CD4-positive, alpha-beta T cell (primary cell): ENCODE data around the gene ARPC4. TPM values are rescaled to one million over a fixed set of nuclear protein-coding genes. Genes with fewer than 3 reads are reported as not detected.
"Not testable (repeated sequence)": the region's sequence is repeated elsewhere in the genome, so short reads cannot be mapped to it uniquely, and the experiment has no call there.

Source experiments
- ATAC-seq: fragments of 200-7000 bp; cut with Tn5 transposase; one replicate; pipeline ENCODE4 v1.10.0; 2022; ENCODE audit warnings: mild to moderate bottlenecking; ENCODE audit not compliant: poor library complexity
- CTCF ChIA-PET: fragments of 350-600 bp; sonication (Branson Sonifier 250); formaldehyde crosslinking; loops from one replicate; lab custom pipeline; 2021; ENCODE audit warnings: antibody characterized with exemption, inconsistent platforms; lab: Charles Lee
- POLR2A ChIA-PET: fragments of 350-600 bp; sonication (Branson Sonifier 250); formaldehyde crosslinking; loops from one replicate; lab custom pipeline; 2021; ENCODE audit warnings: antibody characterized with exemption, inconsistent platforms; lab: Charles Lee
- DNase-seq, 14 experiments: peaks; one replicate each; pipeline ENCODE4 v3.0.0-alpha.2; 2013 to 2020; ENCODE audit warnings: mixed read lengths in 2 of 14
- H3K27ac ChIP-seq, 2 donors: one replicate each; pipeline versions ENCODE4 v1.5.1 to v1.7.0; 2013; ENCODE audit warnings: low read length in 2 of 2, low read depth in 1 of 2, mild to moderate bottlenecking in 1 of 2
- H3K27me3 ChIP-seq, 2 experiments: 1 replicate in 1 of 2; 2 replicates in 1 of 2; pipeline versions ENCODE4 v1.6.1 to v1.7.0; 2013; ENCODE audit warnings: low read length in 2 of 2, control low read depth in 1 of 2, mild to moderate bottlenecking in 1 of 2, moderate library complexity in 1 of 2; ENCODE audit not compliant: insufficient read depth in 2 of 2, control insufficient read depth in 1 of 2
- H3K36me3 ChIP-seq: one replicate; pipeline ENCODE4 v1.6.1; 2013; ENCODE audit warnings: low read length, control low read depth; ENCODE audit not compliant: insufficient read depth
- H3K4me1 ChIP-seq: one replicate; pipeline ENCODE4 v1.6.1; 2013; ENCODE audit warnings: low read length, control low read depth; ENCODE audit not compliant: insufficient read depth
- H3K4me3 ChIP-seq: one replicate; pipeline ENCODE4 v1.5.1; 2013; ENCODE audit warnings: mild to moderate bottlenecking, low read length, moderate library complexity
- H3K9me3 ChIP-seq, 2 experiments: 1 replicate in 1 of 2; 2 replicates in 1 of 2; pipeline versions ENCODE4 v1.6.1 to v1.7.0; 2013; ENCODE audit warnings: low read length in 2 of 2, mild to moderate bottlenecking in 2 of 2, control low read depth in 1 of 2, moderate library complexity in 1 of 2; ENCODE audit not compliant: control insufficient read depth in 1 of 2, insufficient read depth in 1 of 2
- H3K27ac Mint-ChIP-seq: one replicate; pipeline ENCODE4 v1.8.0; 2020; ENCODE audit warnings: mixed read lengths
- H3K27me3 Mint-ChIP-seq: one replicate; pipeline ENCODE4 v1.8.0; 2021; ENCODE audit warnings: mixed read lengths
- H3K36me3 Mint-ChIP-seq: one replicate; pipeline ENCODE4 v1.8.0; 2021; ENCODE audit warnings: low read depth, mixed read lengths
- H3K4me1 Mint-ChIP-seq: one replicate; pipeline ENCODE4 v1.8.0; 2021; ENCODE audit warnings: low read depth, mixed read lengths
- H3K4me3 Mint-ChIP-seq: one replicate; pipeline ENCODE4 v1.8.0; 2020; ENCODE audit warnings: mild to moderate bottlenecking, mixed read lengths
- H3K9me3 Mint-ChIP-seq: one replicate; pipeline ENCODE4 v1.8.0; 2020; ENCODE audit warnings: mixed read lengths
- intact Hi-C, 2 experiments: fragments of 100-400 bp; cut with DNase I in 1 of 2; cut with micrococcal nuclease in 1 of 2; formaldehyde crosslinking; loops; one replicate each; pipeline versions ENCODE4 v1.15.1 to v1.9.0; 2023 to 2025; cut with DNase I, micrococcal nuclease
- total RNA-seq, 174 experiments: library from RNA in 2 of 174; stranded (reverse) in 2 of 174; gene quantifications; one replicate each; pipeline ENCODE4 v1.2.3 and lab custom pipeline; 2021 to 2026
- TF ChIP-seq, protein P1 (sequence below): fragments of 200-600 bp; IDR thresholded peaks from one replicate; pipeline ENCODE4 v1.8.0; 2022; ENCODE audit warnings: antibody characterized with exemption, mild to moderate bottlenecking

ARPC4 gene
- total RNA-seq, 2 experiments from 2014 or later: 88.7 to 91.3 TPM

DNA sequence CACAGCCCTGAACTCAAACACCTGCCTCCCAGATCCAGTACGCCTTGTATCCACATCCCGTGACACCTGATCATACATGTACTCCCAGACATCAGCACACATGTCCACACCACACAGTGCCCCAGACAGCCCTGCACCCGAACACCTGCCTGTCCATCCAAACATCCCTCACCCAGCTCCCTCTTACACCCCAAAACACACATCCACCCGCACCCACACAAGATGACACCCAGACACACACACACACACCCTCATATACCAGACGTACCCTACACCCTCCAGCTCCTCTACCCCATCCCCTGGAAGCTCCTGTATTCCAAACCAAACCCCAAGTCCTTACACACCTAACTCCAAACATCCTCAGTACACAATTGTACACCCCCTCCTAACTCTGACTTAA is 23.9 kb upstream of the ARPC4 start:
- TF ChIP-seq, protein P1, sequence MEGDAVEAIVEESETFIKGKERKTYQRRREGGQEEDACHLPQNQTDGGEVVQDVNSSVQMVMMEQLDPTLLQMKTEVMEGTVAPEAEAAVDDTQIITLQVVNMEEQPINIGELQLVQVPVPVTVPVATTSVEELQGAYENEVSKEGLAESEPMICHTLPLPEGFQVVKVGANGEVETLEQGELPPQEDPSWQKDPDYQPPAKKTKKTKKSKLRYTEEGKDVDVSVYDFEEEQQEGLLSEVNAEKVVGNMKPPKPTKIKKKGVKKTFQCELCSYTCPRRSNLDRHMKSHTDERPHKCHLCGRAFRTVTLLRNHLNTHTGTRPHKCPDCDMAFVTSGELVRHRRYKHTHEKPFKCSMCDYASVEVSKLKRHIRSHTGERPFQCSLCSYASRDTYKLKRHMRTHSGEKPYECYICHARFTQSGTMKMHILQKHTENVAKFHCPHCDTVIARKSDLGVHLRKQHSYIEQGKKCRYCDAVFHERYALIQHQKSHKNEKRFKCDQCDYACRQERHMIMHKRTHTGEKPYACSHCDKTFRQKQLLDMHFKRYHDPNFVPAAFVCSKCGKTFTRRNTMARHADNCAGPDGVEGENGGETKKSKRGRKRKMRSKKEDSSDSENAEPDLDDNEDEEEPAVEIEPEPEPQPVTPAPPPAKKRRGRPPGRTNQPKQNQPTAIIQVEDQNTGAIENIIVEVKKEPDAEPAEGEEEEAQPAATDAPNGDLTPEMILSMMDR: no peak

DNA sequence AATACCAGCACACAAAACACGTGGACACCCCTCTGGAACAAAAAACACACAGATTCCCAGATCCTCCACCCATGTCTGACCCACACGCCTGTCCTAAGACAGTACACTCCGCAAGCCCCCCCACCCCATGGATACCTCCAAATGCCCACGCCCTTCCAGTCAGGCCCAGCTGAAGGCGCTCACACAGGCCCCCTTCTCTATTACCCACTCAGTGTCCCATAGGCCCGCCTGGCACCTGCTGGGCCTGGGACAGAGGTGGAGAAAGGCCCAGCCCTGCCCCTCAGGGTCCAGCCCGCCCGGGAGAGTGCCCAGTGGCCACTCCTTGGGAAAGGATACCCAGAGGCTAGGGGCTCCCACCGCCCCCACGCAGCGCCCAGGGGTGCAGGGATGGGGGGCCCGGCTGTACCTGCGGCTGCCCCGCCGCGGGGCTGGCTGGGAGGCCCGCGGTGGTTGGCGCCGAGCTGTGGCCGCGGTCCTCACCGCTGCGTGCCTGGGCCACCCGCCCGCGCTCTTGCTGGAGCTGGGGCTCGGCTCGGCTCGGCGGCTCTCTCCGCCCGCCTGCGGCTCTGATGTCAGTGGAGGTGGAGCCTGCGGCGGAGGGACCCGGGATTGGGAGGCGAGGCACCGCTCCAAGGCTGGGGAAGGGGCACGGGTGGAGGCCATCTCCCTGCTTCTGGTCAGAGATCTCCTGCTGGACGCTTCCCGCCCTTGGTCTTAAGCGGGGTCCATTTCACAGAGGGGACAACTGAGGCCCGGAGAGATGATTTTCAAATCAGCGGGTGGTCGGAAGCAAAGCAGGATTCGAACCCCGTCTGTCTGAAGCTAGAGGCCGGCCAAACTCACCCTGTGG is 23.2 kb upstream of the ARPC4 start, which contains the start of gene CAMK1:
Gene CAMK1 (minus strand): TSS at position 522 of the 850 bp plus-strand sequence. CDS start 2,198 bp downstream, outside the sequence.
- no peaks in the 10 kb centered on the region for H3K27me3 ChIP-seq
- Mint-ChIP-seq H3K36me3 (no peaks in the 10 kb centered on the region), H3K9me3 (no peaks in the 10 kb centered on the region), H3K27ac (peak within 1 kb of the TSS; percentile 16), H3K4me1 (peaks cover 18% of the 10 kb centered on the region), H3K27me3 (no peaks in the 10 kb centered on the region), H3K4me3 (peak within 1 kb of the TSS; percentile 35)
- peak within 1 kb of the TSS; percentile 53 for H3K4me3 ChIP-seq
- ChIA-PET CTCF (no interaction called here), POLR2A (interaction anchor here (0.6 to 2.7 kb wide), 5 partner anchors 11 to 267 kb away, joined by 3 to 11 read pairs (median 6); partner anchors contain the start of genes ARPC4, OGG1 and TADA3)
- H3K4me1 ChIP-seq: peaks cover 29% of the 10 kb centered on the region
- ATAC-seq: peak; percentile 97
- DNase-seq: peak; percentile 28 to 71 (median 48)
- no peaks in the 10 kb centered on the region for H3K9me3 ChIP-seq
- intact Hi-C loops: loop anchor here in 1 of 2 experiments (1.0 kb wide), 1 partner anchor 9 kb away; no protein-coding TSS in a partner anchor
- H3K36me3 ChIP-seq: no peaks in the 10 kb centered on the region
- TF ChIP-seq, protein P1: no peak
- H3K27ac ChIP-seq: no peak within 1 kb of the TSS

More for the DNA sequence above, 23.9 kb upstream of the ARPC4 start:
- Mint-ChIP-seq H3K4me1 (peaks cover 18% of the 10 kb centered on the region), H3K9me3 (no peaks in the 10 kb centered on the region), H3K27ac (peak overlapping the region; percentile 16), H3K4me3 (peak overlapping the region; percentile 12), H3K27me3 (no peaks in the 10 kb centered on the region), H3K36me3 (no peaks in the 10 kb centered on the region)
- H3K4me1 ChIP-seq: peaks cover 29% of the 10 kb centered on the region
- DNase-seq: no peak
- H3K27me3 ChIP-seq: no peaks in the 10 kb centered on the region
- H3K36me3 ChIP-seq: no peaks in the 10 kb centered on the region
- no peak for ATAC-seq
- intact Hi-C loops: no loop called here
- peak overlapping the region; percentile 53 for H3K4me3 ChIP-seq
- ChIA-PET CTCF (no interaction called here), POLR2A (interaction anchor here (1.2 to 2.7 kb wide), 3 partner anchors 11 to 24 kb away, joined by 6 to 11 read pairs (median 7); partner anchors contain the start of genes ARPC4, OGG1 and TADA3)
- H3K27ac ChIP-seq: no peak overlapping the region
- no peaks in the 10 kb centered on the region for H3K9me3 ChIP-seq

DNA sequence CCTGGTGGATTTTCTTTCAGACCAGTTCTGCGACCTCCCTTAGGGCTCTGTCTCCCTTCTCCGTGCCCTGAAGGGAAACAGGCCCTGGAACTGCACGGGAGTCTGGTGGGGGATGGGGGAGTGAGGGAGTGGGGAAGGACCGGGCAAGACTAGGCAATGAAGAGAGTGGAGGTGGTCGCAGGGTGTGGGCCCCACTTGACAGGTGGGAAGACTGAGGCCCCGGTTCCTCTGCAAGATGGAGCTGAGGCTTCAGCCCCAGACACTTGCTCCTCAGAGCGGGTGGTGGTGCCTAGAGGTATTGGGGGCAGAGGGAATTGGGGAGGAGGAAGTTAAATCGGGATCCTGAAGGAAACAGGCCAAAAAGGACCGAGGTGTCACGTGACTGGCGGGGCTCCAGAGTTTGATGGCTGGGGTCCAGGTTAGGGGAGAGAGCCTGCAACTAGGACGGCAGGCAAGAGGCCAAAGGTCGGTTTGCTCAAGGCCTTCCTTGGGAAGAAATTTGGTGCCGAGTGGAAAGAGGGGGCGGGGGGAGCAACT is 22.5 kb upstream of the ARPC4 start:
- peak overlapping the region; percentile 53 for H3K4me3 ChIP-seq
- no peaks in the 10 kb centered on the region for H3K9me3 ChIP-seq
- Mint-ChIP-seq H3K27me3 (no peaks in the 10 kb centered on the region), H3K36me3 (no peaks in the 10 kb centered on the region), H3K9me3 (no peaks in the 10 kb centered on the region), H3K4me3 (peak overlapping the region; percentile 35), H3K27ac (no peak overlapping the region), H3K4me1 (peaks cover 18% of the 10 kb centered on the region)
- ChIA-PET POLR2A (interaction anchor here (0.6 to 2.7 kb wide), 5 partner anchors 10 to 266 kb away, joined by 3 to 11 read pairs (median 6); partner anchors contain the start of genes ARPC4, OGG1 and TADA3), CTCF (no interaction called here)
- no peaks in the 10 kb centered on the region for H3K27me3 ChIP-seq
- H3K36me3 ChIP-seq: no peaks in the 10 kb centered on the region
- H3K4me1 ChIP-seq: peaks cover 29% of the 10 kb centered on the region
- no peak overlapping the region for H3K27ac ChIP-seq
- ATAC-seq: no peak
- intact Hi-C loops: loop anchor here in 1 of 2 experiments (1.0 kb wide), 1 partner anchor 10 kb away; no protein-coding TSS in a partner anchor
- TF ChIP-seq, protein P1: no peak
- no peak for DNase-seq

DNA sequence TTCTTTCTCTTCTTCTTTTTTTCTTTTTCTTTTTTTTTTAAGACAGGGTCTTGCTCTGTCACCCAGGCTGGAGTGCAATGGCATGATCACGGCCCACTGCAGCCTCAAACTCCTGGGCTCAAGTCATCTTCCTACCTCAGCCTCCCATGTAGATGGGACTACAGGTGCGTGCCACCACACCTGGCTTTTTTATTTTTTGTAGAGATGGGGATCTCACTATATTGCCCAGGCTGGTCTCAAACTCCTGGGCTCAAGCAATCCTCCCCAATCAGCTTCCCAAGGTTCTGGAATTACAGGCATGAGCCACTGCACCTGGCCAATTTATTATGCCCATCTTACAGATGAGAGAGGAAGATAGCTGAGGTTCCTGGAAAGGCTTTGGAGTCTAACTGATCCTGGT is 21.9 kb upstream of the ARPC4 start:
- H3K27ac ChIP-seq, H3K27me3 Mint-ChIP-seq, ATAC-seq, H3K36me3 ChIP-seq, H3K9me3 Mint-ChIP-seq, DNase-seq, H3K27me3 ChIP-seq, H3K27ac Mint-ChIP-seq, H3K36me3 Mint-ChIP-seq, H3K9me3 ChIP-seq, intact Hi-C loops, H3K4me3 ChIP-seq: not testable (repeated sequence)
- ChIA-PET POLR2A (interaction anchor here (0.8 to 2.7 kb wide), 3 partner anchors 9 to 22 kb away, joined by 3 to 11 read pairs (median 7); partner anchors contain the start of genes ARPC4 and TADA3), CTCF (interaction anchor here (0.7 kb wide), 1 partner anchor 14 kb away, joined by 3 read pairs; no protein-coding TSS in a partner anchor)
- Mint-ChIP-seq H3K4me1 (peaks cover 18% of the 10 kb centered on the region), H3K4me3 (peak overlapping the region; percentile 49)
- H3K4me1 ChIP-seq: peaks cover 29% of the 10 kb centered on the region
